HG03066 (cell line): ENCODE results near the gene NDUFB10.

Experiments used
- ATAC-seq: cut with Tn5 transposase; IDR thresholded peaks from one replicate; pipeline ENCODE4 v1.9.1; 2021; ENCODE audit warnings: low read depth; ENCODE audit not compliant: unreplicated experiment

The NDUFB10 gene

GRCh38 chr16:1998852-1999801, 39.8 kb downstream of the NDUFB10 start:
- ATAC-seq = no peak

GRCh38 chr16:1999866-2000514, 40.7 kb downstream of the NDUFB10 start:
- no peak for ATAC-seq

GRCh38 chr16:2001035-2001434, 41.7 kb downstream of the NDUFB10 start:
- ATAC-seq = no peak

- ATAC-seq = no peak
Observed at GRCh38 chr16:2001456-2002355, 42.4 kb downstream of the NDUFB10 start.

- no peak for ATAC-seq
Observed at GRCh38 chr16:2002406-2003230, 43.3 kb downstream of the NDUFB10 start.

GRCh38 chr16:2003231-2003826, 44.0 kb downstream of the NDUFB10 start:
- no peak for ATAC-seq

GRCh38 chr16:2003827-2004641, 44.7 kb downstream of the NDUFB10 start:
- no peak for ATAC-seq

GRCh38 chr16:2004795-2005517, 45.6 kb downstream of the NDUFB10 start:
- ATAC-seq = no peak

- ATAC-seq = no peak
Observed at GRCh38 chr16:2005646-2006045, 46.3 kb downstream of the NDUFB10 start.

GRCh38 chr16:2006317-2006716, 47.0 kb downstream of the NDUFB10 start:
- ATAC-seq = no peak

GRCh38 chr16:2007081-2007836, 47.9 kb downstream of the NDUFB10 start:
- ATAC-seq = no peak

- ATAC-seq = no peak
Observed at GRCh38 chr16:2008009-2008526, 48.7 kb downstream of the NDUFB10 start.

- ATAC-seq = peak; percentile 15
Observed at GRCh38 chr16:2008631-2009163, 49.4 kb downstream of the NDUFB10 start.

- ATAC-seq = peak; percentile 16
Observed at GRCh38 chr16:2009164-2009711, 49.9 kb downstream of the NDUFB10 start.

- ATAC-seq = peak; percentile 75
Observed at GRCh38 chr16:2009791-2010510, 50.6 kb downstream of the NDUFB10 start, which contains the start of gene ZNF598. Gene ZNF598, minus strand, starts transcription at chr16:2009821.
